ENCODE results near the gene GRWD1.

DNA sequence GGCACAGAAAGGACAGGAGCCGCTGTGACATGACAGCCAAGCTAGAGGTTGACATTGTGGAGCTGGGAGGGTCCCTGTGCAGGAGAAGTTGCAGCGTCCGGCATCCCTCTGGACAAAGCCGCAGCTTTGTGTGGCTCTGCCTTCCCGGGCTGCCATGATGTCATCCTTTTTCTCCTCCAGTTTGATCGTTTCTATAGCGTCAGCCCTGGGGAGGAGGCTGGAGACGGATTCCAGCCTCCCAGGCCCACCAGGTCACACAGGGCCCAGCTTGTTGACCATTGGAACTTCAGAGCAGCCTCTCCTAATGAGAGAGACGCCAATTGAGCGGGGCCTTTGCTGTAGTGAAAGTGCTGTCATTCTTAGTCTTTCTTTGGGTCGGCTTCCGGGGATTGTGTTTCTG is 5.8 kb downstream of the GRWD1 start:
- TF ChIP-seq, protein P1, sequence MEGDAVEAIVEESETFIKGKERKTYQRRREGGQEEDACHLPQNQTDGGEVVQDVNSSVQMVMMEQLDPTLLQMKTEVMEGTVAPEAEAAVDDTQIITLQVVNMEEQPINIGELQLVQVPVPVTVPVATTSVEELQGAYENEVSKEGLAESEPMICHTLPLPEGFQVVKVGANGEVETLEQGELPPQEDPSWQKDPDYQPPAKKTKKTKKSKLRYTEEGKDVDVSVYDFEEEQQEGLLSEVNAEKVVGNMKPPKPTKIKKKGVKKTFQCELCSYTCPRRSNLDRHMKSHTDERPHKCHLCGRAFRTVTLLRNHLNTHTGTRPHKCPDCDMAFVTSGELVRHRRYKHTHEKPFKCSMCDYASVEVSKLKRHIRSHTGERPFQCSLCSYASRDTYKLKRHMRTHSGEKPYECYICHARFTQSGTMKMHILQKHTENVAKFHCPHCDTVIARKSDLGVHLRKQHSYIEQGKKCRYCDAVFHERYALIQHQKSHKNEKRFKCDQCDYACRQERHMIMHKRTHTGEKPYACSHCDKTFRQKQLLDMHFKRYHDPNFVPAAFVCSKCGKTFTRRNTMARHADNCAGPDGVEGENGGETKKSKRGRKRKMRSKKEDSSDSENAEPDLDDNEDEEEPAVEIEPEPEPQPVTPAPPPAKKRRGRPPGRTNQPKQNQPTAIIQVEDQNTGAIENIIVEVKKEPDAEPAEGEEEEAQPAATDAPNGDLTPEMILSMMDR (IDR thresholded peaks at IDR 0.05 in 8 of 11, conservative IDR thresholded peaks at IDR 0.05 in 3 of 11), result no peak
- no peak for TF ChIP-seq POLR2AphosphoS5 (IDR thresholded peaks at IDR 0.05)
- no peak for TF ChIP-seq POLR2A (IDR thresholded peaks at IDR 0.05)
